ENCODE data around the gene ACLY. TPM values are rescaled to one million over a fixed set of nuclear protein-coding genes. Genes with fewer than 3 reads are reported as not detected.

ACLY gene
- total and polyA plus RNA-seq, 2 of the 13 experiments (the other 11 are each of a cell fraction or from before 2014, with no cell fraction given) = 111 to 218 TPM

- TF ChIP-seq ZNF225 (CRISPR knock-in tag; IDR thresholded peaks at IDR 0.05) (no peak), ZNF644 (CRISPR knock-in tag; IDR thresholded peaks at IDR 0.05; ENCODE audit: low read depth) (0 out of 2 replicates have a peak, but pooled peaks have one; percentile 32), GATA4 (IDR thresholded peaks at IDR 0.05; ENCODE audit: borderline replicate concordance, low read depth) (0 out of 2 replicates have a peak, but pooled peaks have one; percentile 18), PBX2 (CRISPR knock-in tag; IDR thresholded peaks at IDR 0.05) (no peak), ESRRA (CRISPR knock-in tag; IDR thresholded peaks at IDR 0.05; ENCODE audit: low read depth) (peak; percentile 48), NFKBIZ (CRISPR knock-in tag; IDR thresholded peaks at IDR 0.05) (no peak), XRCC5 (optimal IDR thresholded peaks at IDR 0.05; ENCODE audit: low read length) (no peak), ZNF34 (CRISPR knock-in tag; IDR thresholded peaks at IDR 0.05; ENCODE audit: borderline replicate concordance) (no peak), SMAD3 (CRISPR knock-in tag; IDR thresholded peaks at IDR 0.05) (0 out of 2 replicates have a peak, but pooled peaks have one; percentile 19), ZNF382 (CRISPR knock-in tag; IDR thresholded peaks at IDR 0.05; ENCODE audit: borderline replicate concordance) (no peak), TFE3 (CRISPR knock-in tag; IDR thresholded peaks at IDR 0.05) (no peak), LRRFIP1 (CRISPR knock-in tag; conservative IDR thresholded peaks at IDR 0.05) (no peak), ZNF292 (CRISPR knock-in tag; IDR thresholded peaks at IDR 0.05; ENCODE audit: borderline replicate concordance, low read depth) (0 out of 2 replicates have a peak, but pooled peaks have one; percentile 43), ZNF253 (CRISPR knock-in tag; IDR thresholded peaks at IDR 0.05; ENCODE audit: borderline replicate concordance) (no peak), SMC3 (IDR thresholded peaks at IDR 0.05; ENCODE audit: low read length) (no peak), KDM5A (IDR thresholded peaks at IDR 0.05; ENCODE audit: borderline replicate concordance, low read length) (no peak), ZBTB8A (CRISPR knock-in tag; IDR thresholded peaks at IDR 0.05; ENCODE audit: borderline replicate concordance, low read depth) (no peak), ZNF788 (CRISPR knock-in tag; IDR thresholded peaks at IDR 0.05; ENCODE audit: borderline replicate concordance) (no peak; the same call in 1 of the 2 replicates), TRIM24 (CRISPR knock-in tag; IDR thresholded peaks at IDR 0.05) (no peak), ZNF160 (CRISPR knock-in tag; IDR thresholded peaks at IDR 0.05) (0 out of 2 replicates have a peak, but pooled peaks have one; percentile 50), DBP (CRISPR knock-in tag; IDR thresholded peaks at IDR 0.05; ENCODE audit: not compliant biosample characterization) (no peak), ZNF775 (CRISPR knock-in tag; IDR thresholded peaks at IDR 0.05; ENCODE audit: borderline replicate concordance) (no peak), TP53 (CRISPR knock-in tag; conservative IDR thresholded peaks at IDR 0.05) (no peak)
Observed at GRCh38 chr17:41957031-41957868, 38.5 kb upstream of the ACLY start (continued).

All from HepG2 (cell line).